Measurements from ENCODE around the gene IGFL4. TPM values are rescaled to one million over a fixed set of nuclear protein-coding genes. Genes with fewer than 3 reads are reported as not detected.

Gene IGFL4
- total RNA-seq, 2 experiments from 2014 or later: not detected

GRCh38 chr19:46076951-46077814 is 36.4 kb upstream of the IGFL4 start:
- Mint-ChIP-seq H3K4me1 (ENCODE audit: low read depth) (no peaks in the 10 kb centered on the region), H3K27ac (no peak overlapping the region)
- CTCF ChIA-PET: interaction anchor here (0.8 to 2.0 kb wide), 4 partner anchors 48 to 189 kb away, joined by 3 to 10 read pairs (median 4); no protein-coding TSS in a partner anchor

GRCh38 chr19:46076031-46076880 is 35.5 kb upstream of the IGFL4 start:
- Mint-ChIP-seq H3K36me3 (ENCODE audit: low read depth) (peaks cover 2% of the 10 kb centered on the region), H3K27me3 (ENCODE audit: low read depth) (peaks cover 66% of the 10 kb centered on the region), H3K9me3 (ENCODE audit: insufficient read depth) (peaks cover 6% of the 10 kb centered on the region), H3K27ac (no peak overlapping the region), H3K4me3 (no peak overlapping the region), H3K4me1 (ENCODE audit: low read depth) (no peaks in the 10 kb centered on the region)
- DNase-seq (no peak), ATAC-seq (no peak)
- CTCF ChIA-PET: interaction anchor here (1.0 to 2.0 kb wide), 2 partner anchors 48 to 190 kb away, joined by 3 to 10 read pairs; no protein-coding TSS in a partner anchor
- POLR2A ChIA-PET: no interaction called here

More at GRCh38 chr19:46076951-46077814, 36.4 kb upstream of the IGFL4 start:
- Mint-ChIP-seq H3K9me3 (ENCODE audit: insufficient read depth) (peaks cover 6% of the 10 kb centered on the region), H3K4me3 (no peak overlapping the region), H3K36me3 (ENCODE audit: low read depth) (peaks cover 2% of the 10 kb centered on the region), H3K27me3 (ENCODE audit: low read depth) (peaks cover 64% of the 10 kb centered on the region)
- peak; percentile 39 for DNase-seq
- no peak for ATAC-seq
- POLR2A ChIA-PET: no interaction called here

GRCh38 chr19:46073268-46073922 is 32.6 kb upstream of the IGFL4 start:
- DNase-seq (no peak), ATAC-seq (no peak)
- POLR2A ChIA-PET: no interaction called here
- Mint-ChIP-seq H3K4me3 (no peak overlapping the region), H3K36me3 (ENCODE audit: low read depth) (no peaks in the 10 kb centered on the region), H3K27me3 (ENCODE audit: low read depth) (peaks cover 74% of the 10 kb centered on the region), H3K4me1 (ENCODE audit: low read depth) (no peaks in the 10 kb centered on the region), H3K9me3 (ENCODE audit: insufficient read depth) (peaks cover 4% of the 10 kb centered on the region), H3K27ac (no peak overlapping the region)
- CTCF ChIA-PET: interaction anchor here (1.2 kb wide), 1 partner anchor 46 kb away, joined by 4 read pairs; no protein-coding TSS in a partner anchor

- DNase-seq: no peak
- Mint-ChIP-seq H3K9me3 (ENCODE audit: insufficient read depth) (no peaks in the 10 kb centered on the region), H3K4me1 (ENCODE audit: low read depth) (no peaks in the 10 kb centered on the region), H3K27me3 (ENCODE audit: low read depth) (peaks cover 63% of the 10 kb centered on the region), H3K36me3 (ENCODE audit: low read depth) (no peaks in the 10 kb centered on the region), H3K4me3 (no peak overlapping the region), H3K27ac (no peak overlapping the region)
- no peak for ATAC-seq
- ChIA-PET POLR2A (no interaction called here), CTCF (no interaction called here)
Observed at GRCh38 chr19:46069806-46070341, 29.1 kb upstream of the IGFL4 start.

- no peak for DNase-seq
- H3K9me3 Mint-ChIP-seq (ENCODE audit: insufficient read depth): no peaks in the 10 kb centered on the region
- POLR2A ChIA-PET: no interaction called here
- H3K4me3 Mint-ChIP-seq: no peak overlapping the region
- peaks cover 61% of the 10 kb centered on the region for H3K27me3 Mint-ChIP-seq (ENCODE audit: low read depth)
- ATAC-seq: no peak
- no peaks in the 10 kb centered on the region for H3K4me1 Mint-ChIP-seq (ENCODE audit: low read depth)
- no peaks in the 10 kb centered on the region for H3K36me3 Mint-ChIP-seq (ENCODE audit: low read depth)
- CTCF ChIA-PET: no interaction called here
- no peak overlapping the region for H3K27ac Mint-ChIP-seq
Observed at GRCh38 chr19:46068345-46069258, 27.8 kb upstream of the IGFL4 start.

- Mint-ChIP-seq H3K4me1 (ENCODE audit: low read depth) (no peaks in the 10 kb centered on the region), H3K27ac (no peak overlapping the region), H3K36me3 (ENCODE audit: low read depth) (no peaks in the 10 kb centered on the region), H3K27me3 (ENCODE audit: low read depth) (peaks cover 58% of the 10 kb centered on the region), H3K4me3 (no peak overlapping the region), H3K9me3 (ENCODE audit: insufficient read depth) (no peaks in the 10 kb centered on the region)
- ChIA-PET CTCF (no interaction called here), POLR2A (no interaction called here)
- no peak for ATAC-seq
- DNase-seq: no peak
Observed at GRCh38 chr19:46067691-46068090, 26.9 kb upstream of the IGFL4 start.

GRCh38 chr19:46066471-46066870 is 25.7 kb upstream of the IGFL4 start:
- H3K27me3 Mint-ChIP-seq (ENCODE audit: low read depth): peaks cover 57% of the 10 kb centered on the region
- H3K36me3 Mint-ChIP-seq (ENCODE audit: low read depth): no peaks in the 10 kb centered on the region
- H3K4me1 Mint-ChIP-seq (ENCODE audit: low read depth): no peaks in the 10 kb centered on the region
- H3K4me3 Mint-ChIP-seq: no peak overlapping the region
- no peak overlapping the region for H3K27ac Mint-ChIP-seq
- H3K9me3 Mint-ChIP-seq (ENCODE audit: insufficient read depth): no peaks in the 10 kb centered on the region
- ATAC-seq (no peak), DNase-seq (no peak)
- POLR2A ChIA-PET: no interaction called here
- CTCF ChIA-PET: no interaction called here

GRCh38 chr19:46065486-46066071 is 24.8 kb upstream of the IGFL4 start:
- no peak overlapping the region for H3K4me3 Mint-ChIP-seq
- no peaks in the 10 kb centered on the region for H3K4me1 Mint-ChIP-seq (ENCODE audit: low read depth)
- H3K27ac Mint-ChIP-seq: no peak overlapping the region
- ChIA-PET CTCF (no interaction called here), POLR2A (no interaction called here)
- no peaks in the 10 kb centered on the region for H3K9me3 Mint-ChIP-seq (ENCODE audit: insufficient read depth)
- H3K27me3 Mint-ChIP-seq (ENCODE audit: low read depth): peaks cover 48% of the 10 kb centered on the region
- ATAC-seq: no peak
- no peaks in the 10 kb centered on the region for H3K36me3 Mint-ChIP-seq (ENCODE audit: low read depth)
- DNase-seq: no peak

GRCh38 chr19:46063201-46063600 is 22.4 kb upstream of the IGFL4 start:
- Mint-ChIP-seq H3K4me1 (ENCODE audit: low read depth) (no peaks in the 10 kb centered on the region), H3K27ac (no peak overlapping the region), H3K9me3 (ENCODE audit: insufficient read depth) (peaks cover 8% of the 10 kb centered on the region), H3K4me3 (no peak overlapping the region), H3K36me3 (ENCODE audit: low read depth) (no peaks in the 10 kb centered on the region), H3K27me3 (ENCODE audit: low read depth) (peaks cover 33% of the 10 kb centered on the region)
- no peak for DNase-seq
- ATAC-seq: no peak
- ChIA-PET CTCF (interaction anchor here (1.2 to 1.5 kb wide), 2 partner anchors 11 to 19 kb away, joined by 3 to 4 read pairs; no protein-coding TSS in a partner anchor), POLR2A (no interaction called here)

- POLR2A ChIA-PET: no interaction called here
- CTCF ChIA-PET: no interaction called here
- H3K4me3 Mint-ChIP-seq: no peak overlapping the region
- H3K9me3 Mint-ChIP-seq (ENCODE audit: insufficient read depth): peaks cover 8% of the 10 kb centered on the region
- peaks cover 31% of the 10 kb centered on the region for H3K27me3 Mint-ChIP-seq (ENCODE audit: low read depth)
- DNase-seq (no peak), ATAC-seq (no peak)
- no peaks in the 10 kb centered on the region for H3K36me3 Mint-ChIP-seq (ENCODE audit: low read depth)
- no peaks in the 10 kb centered on the region for H3K4me1 Mint-ChIP-seq (ENCODE audit: low read depth)
- no peak overlapping the region for H3K27ac Mint-ChIP-seq
Observed at GRCh38 chr19:46060012-46060411, 19.2 kb upstream of the IGFL4 start.

- CTCF ChIA-PET: no interaction called here
- ATAC-seq: no peak
- H3K27me3 Mint-ChIP-seq (ENCODE audit: low read depth): peaks cover 31% of the 10 kb centered on the region
- POLR2A ChIA-PET: no interaction called here
- no peaks in the 10 kb centered on the region for H3K36me3 Mint-ChIP-seq (ENCODE audit: low read depth)
- no peak overlapping the region for H3K4me3 Mint-ChIP-seq
- no peaks in the 10 kb centered on the region for H3K4me1 Mint-ChIP-seq (ENCODE audit: low read depth)
- no peak overlapping the region for H3K27ac Mint-ChIP-seq
- no peak for DNase-seq
- H3K9me3 Mint-ChIP-seq (ENCODE audit: insufficient read depth): peaks cover 8% of the 10 kb centered on the region
Observed at GRCh38 chr19:46058778-46059177, 18.0 kb upstream of the IGFL4 start.
